Glutamatergic neuron (in vitro differentiated cells): ENCODE data around the gene PCDHB11. TPM values are rescaled to one million over a fixed set of nuclear protein-coding genes. Genes with fewer than 3 reads are reported as not detected.
"Not testable (repeated sequence)": the region's sequence is repeated elsewhere in the genome, so short reads cannot be mapped to it uniquely, and the experiment has no call there.

Experiments used
- DNase-seq: peaks from one replicate; pipeline ENCODE4 v3.0.0; 2022
- H3K27ac Mint-ChIP-seq: one replicate; pipeline ENCODE4 v1.8.0; 2020; ENCODE audit warnings: mild to moderate bottlenecking, mixed read lengths, inconsistent platforms; ENCODE audit not compliant: unreplicated experiment
- H3K27me3 Mint-ChIP-seq: one replicate; pipeline ENCODE4 v1.8.0; 2020; ENCODE audit warnings: mild to moderate bottlenecking, moderate library complexity, mixed read lengths, inconsistent platforms; ENCODE audit not compliant: unreplicated experiment
- H3K36me3 Mint-ChIP-seq: one replicate; pipeline ENCODE4 v1.8.0; 2020; ENCODE audit warnings: mild to moderate bottlenecking, mixed read lengths, inconsistent platforms; ENCODE audit not compliant: unreplicated experiment
- H3K4me1 Mint-ChIP-seq: one replicate; pipeline ENCODE4 v1.8.0; 2020; ENCODE audit warnings: mild to moderate bottlenecking, low read depth, mixed read lengths, inconsistent platforms; ENCODE audit not compliant: unreplicated experiment
- H3K4me3 Mint-ChIP-seq: one replicate; pipeline ENCODE4 v1.8.0; 2020; ENCODE audit warnings: mild to moderate bottlenecking, mixed read lengths, inconsistent platforms; ENCODE audit not compliant: unreplicated experiment
- H3K9me3 Mint-ChIP-seq: one replicate; pipeline ENCODE4 v1.8.0; 2020; ENCODE audit warnings: mild to moderate bottlenecking, moderate library complexity, mixed read lengths, inconsistent platforms; ENCODE audit not compliant: unreplicated experiment
- total RNA-seq: library from RNA; stranded (reverse); fragmentation: NEBNext Ultra II Directional; extraction: Animal tissue kit (Norgen Biotek cat#: 25700); gene quantifications from one replicate; pipeline ENCODE4 v1.2.1, GENCODE V29; 2021; ENCODE audit not compliant: unreplicated experiment
- TF ChIP-seq, protein P1 (sequence below): fragments of 200-600 bp; sonication (generic); IDR thresholded peaks from one replicate; pipeline ENCODE4 v1.5.0; 2021; ENCODE audit not compliant: partially characterized antibody, unreplicated experiment

The PCDHB11 gene
- total RNA-seq, 1 donor from 2014 or later: 10.6 TPM

DNA sequence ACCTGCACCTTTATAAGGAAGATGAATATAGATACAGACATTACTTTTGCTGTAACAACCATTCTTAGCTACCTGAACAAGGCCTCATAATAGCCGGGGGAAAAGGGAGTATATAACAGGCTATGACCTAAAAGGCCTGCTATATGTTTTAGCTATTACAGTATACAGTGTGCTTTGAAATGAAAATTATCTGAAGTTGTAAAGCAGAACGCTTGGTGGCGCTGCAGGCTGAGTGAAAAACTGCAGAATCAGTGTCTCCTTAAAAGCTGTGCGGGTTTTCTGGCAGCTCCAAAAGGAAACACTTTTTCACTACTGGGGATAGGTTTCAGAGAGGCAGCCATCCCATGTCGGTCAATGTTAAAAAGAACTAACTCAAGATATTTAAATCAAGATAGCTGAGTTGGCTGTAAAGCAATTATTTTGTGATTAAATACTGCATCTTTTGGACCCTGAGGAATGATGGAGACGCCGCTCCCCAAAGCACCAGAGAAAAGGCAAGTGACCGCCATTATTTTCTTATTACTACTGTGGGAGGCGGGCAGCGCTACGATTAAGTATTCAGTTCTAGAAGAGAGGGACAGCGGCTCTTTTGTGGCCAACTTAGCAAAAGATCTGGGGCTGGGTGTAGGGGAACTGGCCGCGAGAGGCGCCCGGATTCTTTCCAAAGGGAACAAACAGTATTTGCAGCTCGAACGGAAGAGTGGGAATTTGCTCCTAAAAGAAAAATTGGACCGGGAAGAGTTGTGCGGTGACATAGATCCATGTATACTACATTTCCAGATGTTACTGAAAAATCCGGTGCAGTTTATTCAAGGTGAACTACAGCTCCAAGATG is 43.7 kb upstream of the PCDHB11 start:
- DNase-seq: peak; percentile 50
- peaks cover 24% of the 10 kb centered on the region for H3K9me3 Mint-ChIP-seq
- peak overlapping the region; percentile 72 for H3K27ac Mint-ChIP-seq
- peaks cover 6% of the 10 kb centered on the region for H3K27me3 Mint-ChIP-seq
- TF ChIP-seq, protein P1, sequence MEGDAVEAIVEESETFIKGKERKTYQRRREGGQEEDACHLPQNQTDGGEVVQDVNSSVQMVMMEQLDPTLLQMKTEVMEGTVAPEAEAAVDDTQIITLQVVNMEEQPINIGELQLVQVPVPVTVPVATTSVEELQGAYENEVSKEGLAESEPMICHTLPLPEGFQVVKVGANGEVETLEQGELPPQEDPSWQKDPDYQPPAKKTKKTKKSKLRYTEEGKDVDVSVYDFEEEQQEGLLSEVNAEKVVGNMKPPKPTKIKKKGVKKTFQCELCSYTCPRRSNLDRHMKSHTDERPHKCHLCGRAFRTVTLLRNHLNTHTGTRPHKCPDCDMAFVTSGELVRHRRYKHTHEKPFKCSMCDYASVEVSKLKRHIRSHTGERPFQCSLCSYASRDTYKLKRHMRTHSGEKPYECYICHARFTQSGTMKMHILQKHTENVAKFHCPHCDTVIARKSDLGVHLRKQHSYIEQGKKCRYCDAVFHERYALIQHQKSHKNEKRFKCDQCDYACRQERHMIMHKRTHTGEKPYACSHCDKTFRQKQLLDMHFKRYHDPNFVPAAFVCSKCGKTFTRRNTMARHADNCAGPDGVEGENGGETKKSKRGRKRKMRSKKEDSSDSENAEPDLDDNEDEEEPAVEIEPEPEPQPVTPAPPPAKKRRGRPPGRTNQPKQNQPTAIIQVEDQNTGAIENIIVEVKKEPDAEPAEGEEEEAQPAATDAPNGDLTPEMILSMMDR: peak; percentile 59
- H3K36me3 Mint-ChIP-seq: peaks cover 48% of the 10 kb centered on the region
- no peaks in the 10 kb centered on the region for H3K4me1 Mint-ChIP-seq
- peak overlapping the region; percentile 90 for H3K4me3 Mint-ChIP-seq

DNA sequence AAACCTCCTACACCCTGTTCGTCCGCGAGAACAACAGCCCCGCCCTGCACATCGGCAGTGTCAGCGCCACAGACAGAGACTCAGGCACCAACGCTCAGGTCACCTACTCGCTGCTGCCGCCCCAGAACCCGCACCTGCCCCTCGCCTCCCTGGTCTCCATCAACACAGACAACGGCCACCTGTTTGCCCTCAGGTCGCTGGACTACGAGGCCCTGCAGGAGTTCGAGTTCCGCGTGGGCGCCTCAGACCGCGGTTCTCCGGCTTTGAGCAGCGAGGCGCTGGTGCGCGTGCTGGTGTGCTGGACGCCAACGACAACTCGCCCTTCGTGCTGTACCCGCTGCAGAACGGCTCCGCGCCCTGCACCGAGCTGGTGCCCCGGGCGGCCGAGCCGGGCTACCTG is 42.1 kb upstream of the PCDHB11 start:
- not testable (repeated sequence) for DNase-seq, H3K4me1 Mint-ChIP-seq, H3K27me3 Mint-ChIP-seq
- peak overlapping the region; percentile 3 for H3K4me3 Mint-ChIP-seq
- H3K9me3 Mint-ChIP-seq: peaks cover 22% of the 10 kb centered on the region
- peak overlapping the region; percentile 22 for H3K27ac Mint-ChIP-seq
- peaks cover 37% of the 10 kb centered on the region for H3K36me3 Mint-ChIP-seq

DNA sequence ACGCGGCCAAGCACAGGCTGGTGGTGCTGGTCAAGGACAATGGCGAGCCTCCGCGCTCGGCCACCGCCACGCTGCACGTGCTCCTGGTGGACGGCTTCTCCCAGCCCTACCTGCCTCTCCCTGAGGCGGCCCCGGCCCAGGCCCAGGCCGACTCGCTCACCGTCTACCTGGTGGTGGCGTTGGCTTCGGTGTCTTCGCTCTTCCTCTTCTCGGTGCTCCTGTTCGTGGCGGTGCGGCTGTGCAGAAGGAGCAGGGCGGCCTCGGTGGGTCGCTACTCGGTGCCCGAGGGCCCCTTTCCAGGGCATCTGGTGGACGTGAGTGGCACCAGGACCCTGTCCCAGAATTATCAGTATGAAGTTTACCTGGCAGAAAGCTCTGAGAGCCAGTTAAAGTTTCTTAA is 41.5 kb upstream of the PCDHB11 start:
- H3K27me3 Mint-ChIP-seq, H3K4me1 Mint-ChIP-seq, DNase-seq, H3K4me3 Mint-ChIP-seq, H3K27ac Mint-ChIP-seq: not testable (repeated sequence)
- peaks cover 32% of the 10 kb centered on the region for H3K36me3 Mint-ChIP-seq
- H3K9me3 Mint-ChIP-seq: peaks cover 20% of the 10 kb centered on the region

DNA sequence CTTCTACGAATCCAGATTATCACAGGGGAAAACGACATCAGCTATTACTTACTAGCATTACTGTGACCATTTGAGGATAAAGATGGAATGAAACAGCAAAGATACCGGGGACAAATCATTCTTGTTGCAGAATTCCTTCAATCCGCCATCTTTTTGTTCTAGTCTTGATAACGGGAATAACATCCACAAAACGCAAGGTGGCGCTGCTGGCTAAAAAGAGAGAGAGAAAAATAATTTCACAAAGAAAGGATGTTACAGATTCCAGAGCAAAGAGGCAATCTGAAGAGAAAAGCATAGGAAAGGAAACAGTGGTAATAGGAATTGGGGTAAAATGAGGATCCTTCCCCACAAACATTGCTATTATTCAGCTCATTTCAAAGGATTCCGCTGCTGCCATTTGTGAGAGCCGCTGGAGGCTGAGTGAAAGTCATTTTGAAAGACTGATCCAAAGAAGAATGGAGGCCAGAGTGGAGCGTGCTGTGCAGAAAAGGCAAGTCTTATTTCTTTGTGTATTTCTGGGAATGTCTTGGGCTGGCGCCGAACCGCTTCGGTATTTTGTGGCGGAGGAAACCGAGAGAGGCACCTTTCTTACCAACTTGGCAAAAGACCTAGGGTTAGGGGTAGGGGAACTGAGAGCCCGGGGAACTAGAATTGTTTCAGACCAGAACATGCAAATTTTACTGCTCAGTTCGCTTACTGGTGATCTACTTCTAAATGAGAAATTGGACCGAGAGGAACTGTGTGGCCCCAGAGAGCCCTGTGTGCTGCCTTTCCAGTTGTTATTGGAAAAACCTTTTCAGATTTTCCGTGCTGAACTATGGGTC is 26.8 kb upstream of the PCDHB11 start, which contains the start of gene PCDHB7:
Gene PCDHB7, plus strand, starts transcription at position 264 of the 824 bp plus-strand sequence. Its CDS starts 192 bp downstream, at position 456.
- Mint-ChIP-seq H3K27me3 (no peaks in the 10 kb centered on the region), H3K9me3 (peaks cover 14% of the 10 kb centered on the region), H3K4me3 (peak within 1 kb of the TSS; percentile 9), H3K27ac (no peak within 1 kb of the TSS), H3K36me3 (peaks cover 19% of the 10 kb centered on the region), H3K4me1 (no peaks in the 10 kb centered on the region)
- TF ChIP-seq, protein P1: peak; percentile 31
- peak; percentile 33 for DNase-seq

DNA sequence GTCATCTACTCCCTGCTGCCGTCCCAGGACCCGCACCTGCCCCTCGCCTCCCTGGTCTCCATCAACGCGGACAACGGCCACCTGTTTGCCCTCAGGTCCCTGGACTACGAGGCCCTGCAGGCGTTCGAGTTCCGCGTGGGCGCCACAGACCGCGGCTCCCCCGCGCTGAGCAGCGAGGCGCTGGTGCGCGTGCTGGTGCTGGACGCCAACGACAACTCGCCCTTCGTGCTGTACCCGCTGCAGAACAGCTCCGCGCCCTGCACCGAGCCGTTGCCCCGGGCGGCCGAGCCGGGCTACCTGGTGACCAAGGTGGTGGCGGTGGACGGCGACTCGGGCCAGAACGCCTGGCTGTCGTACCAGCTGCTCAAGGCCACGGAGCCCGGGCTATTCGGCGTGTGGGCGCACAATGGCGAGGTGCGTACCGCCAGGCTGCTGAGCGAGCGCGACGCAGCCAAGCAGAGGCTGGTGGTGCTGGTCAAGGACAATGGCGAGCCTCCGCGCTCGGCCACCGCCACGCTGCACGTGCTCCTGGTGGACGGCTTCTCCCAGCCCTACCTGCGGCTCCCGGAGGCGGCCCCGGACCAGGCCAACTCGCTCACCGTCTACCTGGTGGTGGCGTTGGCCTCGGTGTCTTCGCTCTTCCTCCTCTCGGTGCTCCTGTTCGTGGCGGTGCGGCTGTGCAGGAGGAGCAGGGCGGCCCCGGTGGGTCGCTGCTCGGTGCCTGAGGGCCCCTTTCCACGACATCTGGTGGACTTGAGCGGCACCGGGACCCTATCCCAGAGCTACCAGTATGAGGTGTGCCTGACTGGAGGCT is 24.9 kb upstream of the PCDHB11 start:
- H3K27me3 Mint-ChIP-seq, H3K4me1 Mint-ChIP-seq, H3K4me3 Mint-ChIP-seq, H3K27ac Mint-ChIP-seq: not testable (repeated sequence)
- peaks cover 14% of the 10 kb centered on the region for H3K9me3 Mint-ChIP-seq
- DNase-seq: peak; percentile 27
- peaks cover 19% of the 10 kb centered on the region for H3K36me3 Mint-ChIP-seq

DNA sequence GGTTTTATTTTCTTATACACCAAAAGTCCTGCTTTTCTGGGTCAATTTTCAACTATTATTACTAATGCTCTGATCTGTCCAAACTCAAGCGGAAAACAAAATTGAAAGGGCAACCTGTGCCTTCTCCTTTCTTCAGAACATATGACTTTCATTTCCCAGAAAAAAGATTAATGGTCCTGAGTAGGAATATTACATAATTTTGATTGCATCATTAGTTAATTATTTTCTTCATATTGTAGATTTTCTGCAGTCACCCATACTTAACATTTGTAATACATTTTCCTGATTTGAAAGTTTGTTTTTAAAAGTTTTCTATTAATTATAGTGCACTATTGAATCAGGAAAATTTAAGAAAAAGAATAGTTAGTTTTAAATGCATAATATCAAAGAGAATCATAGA is 23.5 kb upstream of the PCDHB11 start:
- TF ChIP-seq, protein P1: no peak
- Mint-ChIP-seq H3K4me3 (no peak overlapping the region), H3K36me3 (peaks cover 25% of the 10 kb centered on the region)

More for the DNA sequence above, 23.5 kb upstream of the PCDHB11 start:
- DNase-seq: no peak
- Mint-ChIP-seq H3K4me1 (no peaks in the 10 kb centered on the region), H3K27me3 (no peaks in the 10 kb centered on the region), H3K27ac (no peak overlapping the region), H3K9me3 (peaks cover 14% of the 10 kb centered on the region)
